ENCODE data around the gene HSD11B2.

DNA sequence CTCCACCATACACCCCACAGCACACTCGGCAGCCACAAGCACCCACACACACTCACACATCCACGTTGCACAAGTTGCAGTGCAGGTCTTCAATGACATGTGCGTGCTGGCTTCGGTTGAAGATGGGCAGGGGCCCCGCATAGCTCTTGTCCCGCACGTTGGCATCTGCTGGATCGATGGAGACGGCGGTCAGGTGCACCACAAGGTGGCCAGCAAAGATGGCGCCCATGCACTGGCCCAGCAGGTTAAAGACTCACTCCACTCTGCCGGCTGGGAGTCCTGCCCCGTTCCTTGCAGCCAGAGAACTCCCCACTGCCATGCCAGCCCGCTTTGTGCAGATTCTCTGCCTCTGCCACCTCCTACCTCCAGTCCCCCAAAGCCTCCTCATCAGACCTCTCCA is 30.0 kb upstream of the HSD11B2 start:
- TF ChIP-seq, protein P1, sequence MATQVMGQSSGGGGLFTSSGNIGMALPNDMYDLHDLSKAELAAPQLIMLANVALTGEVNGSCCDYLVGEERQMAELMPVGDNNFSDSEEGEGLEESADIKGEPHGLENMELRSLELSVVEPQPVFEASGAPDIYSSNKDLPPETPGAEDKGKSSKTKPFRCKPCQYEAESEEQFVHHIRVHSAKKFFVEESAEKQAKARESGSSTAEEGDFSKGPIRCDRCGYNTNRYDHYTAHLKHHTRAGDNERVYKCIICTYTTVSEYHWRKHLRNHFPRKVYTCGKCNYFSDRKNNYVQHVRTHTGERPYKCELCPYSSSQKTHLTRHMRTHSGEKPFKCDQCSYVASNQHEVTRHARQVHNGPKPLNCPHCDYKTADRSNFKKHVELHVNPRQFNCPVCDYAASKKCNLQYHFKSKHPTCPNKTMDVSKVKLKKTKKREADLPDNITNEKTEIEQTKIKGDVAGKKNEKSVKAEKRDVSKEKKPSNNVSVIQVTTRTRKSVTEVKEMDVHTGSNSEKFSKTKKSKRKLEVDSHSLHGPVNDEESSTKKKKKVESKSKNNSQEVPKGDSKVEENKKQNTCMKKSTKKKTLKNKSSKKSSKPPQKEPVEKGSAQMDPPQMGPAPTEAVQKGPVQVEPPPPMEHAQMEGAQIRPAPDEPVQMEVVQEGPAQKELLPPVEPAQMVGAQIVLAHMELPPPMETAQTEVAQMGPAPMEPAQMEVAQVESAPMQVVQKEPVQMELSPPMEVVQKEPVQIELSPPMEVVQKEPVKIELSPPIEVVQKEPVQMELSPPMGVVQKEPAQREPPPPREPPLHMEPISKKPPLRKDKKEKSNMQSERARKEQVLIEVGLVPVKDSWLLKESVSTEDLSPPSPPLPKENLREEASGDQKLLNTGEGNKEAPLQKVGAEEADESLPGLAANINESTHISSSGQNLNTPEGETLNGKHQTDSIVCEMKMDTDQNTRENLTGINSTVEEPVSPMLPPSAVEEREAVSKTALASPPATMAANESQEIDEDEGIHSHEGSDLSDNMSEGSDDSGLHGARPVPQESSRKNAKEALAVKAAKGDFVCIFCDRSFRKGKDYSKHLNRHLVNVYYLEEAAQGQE (IDR thresholded peaks at IDR 0.05; ENCODE audit: insufficient read depth in 1 of 2, low read depth in 2 of 2, low read length in 1 of 2) = no peak
- TF ChIP-seq, protein P2, sequence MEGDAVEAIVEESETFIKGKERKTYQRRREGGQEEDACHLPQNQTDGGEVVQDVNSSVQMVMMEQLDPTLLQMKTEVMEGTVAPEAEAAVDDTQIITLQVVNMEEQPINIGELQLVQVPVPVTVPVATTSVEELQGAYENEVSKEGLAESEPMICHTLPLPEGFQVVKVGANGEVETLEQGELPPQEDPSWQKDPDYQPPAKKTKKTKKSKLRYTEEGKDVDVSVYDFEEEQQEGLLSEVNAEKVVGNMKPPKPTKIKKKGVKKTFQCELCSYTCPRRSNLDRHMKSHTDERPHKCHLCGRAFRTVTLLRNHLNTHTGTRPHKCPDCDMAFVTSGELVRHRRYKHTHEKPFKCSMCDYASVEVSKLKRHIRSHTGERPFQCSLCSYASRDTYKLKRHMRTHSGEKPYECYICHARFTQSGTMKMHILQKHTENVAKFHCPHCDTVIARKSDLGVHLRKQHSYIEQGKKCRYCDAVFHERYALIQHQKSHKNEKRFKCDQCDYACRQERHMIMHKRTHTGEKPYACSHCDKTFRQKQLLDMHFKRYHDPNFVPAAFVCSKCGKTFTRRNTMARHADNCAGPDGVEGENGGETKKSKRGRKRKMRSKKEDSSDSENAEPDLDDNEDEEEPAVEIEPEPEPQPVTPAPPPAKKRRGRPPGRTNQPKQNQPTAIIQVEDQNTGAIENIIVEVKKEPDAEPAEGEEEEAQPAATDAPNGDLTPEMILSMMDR (IDR thresholded peaks at IDR 0.05) = no peak
- TF ChIP-seq POLR2AphosphoS5 (IDR thresholded peaks at IDR 0.05; ENCODE audit: low read depth, low read length) = no peak
- no peak for TF ChIP-seq SIN3A (IDR thresholded peaks at IDR 0.05; ENCODE audit: borderline replicate concordance, insufficient read depth, low read depth, low read length)
